WTC11 (cell line): ENCODE measurements around the gene HOXB3.

Experiments
- TF ChIP-seq, protein P1 (sequence below): fragments of 200-600 bp; IDR thresholded peaks from 2 replicates; pipeline ENCODE4 v1.8.0; 2022; ENCODE audit warnings: antibody characterized with exemption
- TF ChIP-seq, protein P2 (sequence below): sonication (generic); formaldehyde crosslinking; IDR thresholded peaks from 2 replicates; pipeline ENCODE4 v1.8.1; 2023; ENCODE audit warnings: mild to moderate bottlenecking, moderate library complexity, missing genetic modification reagents

DNA sequence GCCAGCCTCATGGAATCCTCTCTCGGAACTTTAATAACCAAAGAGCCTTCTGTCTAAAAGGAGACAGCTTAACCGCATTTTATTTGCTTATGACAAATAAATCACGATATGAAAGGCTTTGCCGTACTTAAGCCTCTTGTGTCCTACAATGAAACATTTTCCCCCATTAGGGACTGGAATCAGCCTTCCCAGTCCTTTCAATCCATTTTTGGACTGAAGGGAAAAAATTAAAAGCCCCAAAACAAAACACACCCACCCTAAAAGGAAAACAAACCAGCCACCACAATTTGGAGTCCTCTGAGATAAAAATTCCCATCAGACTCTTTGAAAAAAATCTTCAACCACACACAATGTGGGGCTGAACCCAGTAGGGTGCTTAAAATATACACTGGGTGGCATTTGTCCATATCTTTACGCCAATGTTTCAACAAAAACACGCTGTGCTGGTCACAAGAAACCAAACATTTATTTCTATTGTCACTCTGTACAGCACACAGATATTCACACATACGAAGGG is 14.9 kb downstream of the HOXB3 start:
- TF ChIP-seq, protein P1, sequence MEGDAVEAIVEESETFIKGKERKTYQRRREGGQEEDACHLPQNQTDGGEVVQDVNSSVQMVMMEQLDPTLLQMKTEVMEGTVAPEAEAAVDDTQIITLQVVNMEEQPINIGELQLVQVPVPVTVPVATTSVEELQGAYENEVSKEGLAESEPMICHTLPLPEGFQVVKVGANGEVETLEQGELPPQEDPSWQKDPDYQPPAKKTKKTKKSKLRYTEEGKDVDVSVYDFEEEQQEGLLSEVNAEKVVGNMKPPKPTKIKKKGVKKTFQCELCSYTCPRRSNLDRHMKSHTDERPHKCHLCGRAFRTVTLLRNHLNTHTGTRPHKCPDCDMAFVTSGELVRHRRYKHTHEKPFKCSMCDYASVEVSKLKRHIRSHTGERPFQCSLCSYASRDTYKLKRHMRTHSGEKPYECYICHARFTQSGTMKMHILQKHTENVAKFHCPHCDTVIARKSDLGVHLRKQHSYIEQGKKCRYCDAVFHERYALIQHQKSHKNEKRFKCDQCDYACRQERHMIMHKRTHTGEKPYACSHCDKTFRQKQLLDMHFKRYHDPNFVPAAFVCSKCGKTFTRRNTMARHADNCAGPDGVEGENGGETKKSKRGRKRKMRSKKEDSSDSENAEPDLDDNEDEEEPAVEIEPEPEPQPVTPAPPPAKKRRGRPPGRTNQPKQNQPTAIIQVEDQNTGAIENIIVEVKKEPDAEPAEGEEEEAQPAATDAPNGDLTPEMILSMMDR = no peak
- TF ChIP-seq, protein P2, sequence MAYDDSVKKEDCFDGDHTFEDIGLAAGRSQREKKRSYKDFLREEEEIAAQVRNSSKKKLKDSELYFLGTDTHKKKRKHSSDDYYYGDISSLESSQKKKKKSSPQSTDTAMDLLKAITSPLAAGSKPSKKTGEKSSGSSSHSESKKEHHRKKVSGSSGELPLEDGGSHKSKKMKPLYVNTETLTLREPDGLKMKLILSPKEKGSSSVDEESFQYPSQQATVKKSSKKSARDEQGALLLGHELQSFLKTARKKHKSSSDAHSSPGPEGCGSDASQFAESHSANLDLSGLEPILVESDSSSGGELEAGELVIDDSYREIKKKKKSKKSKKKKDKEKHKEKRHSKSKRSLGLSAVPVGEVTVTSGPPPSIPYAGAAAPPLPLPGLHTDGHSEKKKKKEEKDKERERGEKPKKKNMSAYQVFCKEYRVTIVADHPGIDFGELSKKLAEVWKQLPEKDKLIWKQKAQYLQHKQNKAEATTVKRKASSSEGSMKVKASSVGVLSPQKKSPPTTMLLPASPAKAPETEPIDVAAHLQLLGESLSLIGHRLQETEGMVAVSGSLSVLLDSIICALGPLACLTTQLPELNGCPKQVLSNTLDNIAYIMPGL = no peak
